Neural crest cell (in vitro differentiated cells): Measurements from ENCODE around the gene F12. TPM values are rescaled to one million over a fixed set of nuclear protein-coding genes. Genes with fewer than 3 reads are reported as not detected.

Source experiments
- DNase-seq: peaks from one replicate; pipeline ENCODE4 v3.0.0; 2021; ENCODE audit warnings: low read depth, mixed read lengths, low spot score
- H3K27ac Mint-ChIP-seq: one replicate; pipeline ENCODE4 v1.8.0; 2021; ENCODE audit warnings: mild to moderate bottlenecking, mixed read lengths; ENCODE audit not compliant: unreplicated experiment
- H3K27me3 Mint-ChIP-seq: 2 replicates; pipeline ENCODE4 v1.8.0; 2021; ENCODE audit warnings: low read depth, mild to moderate bottlenecking, mixed read lengths
- H3K36me3 Mint-ChIP-seq: 2 replicates; pipeline ENCODE4 v1.8.0; 2021; ENCODE audit warnings: low read depth, mild to moderate bottlenecking, mixed read lengths
- H3K4me1 Mint-ChIP-seq: 2 replicates; pipeline ENCODE4 v1.8.0; 2021; ENCODE audit warnings: mixed read lengths
- H3K4me3 Mint-ChIP-seq: one replicate; pipeline ENCODE4 v1.8.0; 2021; ENCODE audit warnings: mild to moderate bottlenecking, mixed read lengths
- H3K9me3 Mint-ChIP-seq: 2 replicates; pipeline ENCODE4 v1.8.0; 2021; ENCODE audit warnings: mixed read lengths
- CTCF ChIP-seq: fragments of 200-600 bp; sonication (generic); conservative IDR thresholded peaks from 2 replicates; pipeline ENCODE4 v1.5.0; 2021; ENCODE audit warnings: antibody characterized with exemption, mild to moderate bottlenecking
- total RNA-seq: library from RNA; stranded (reverse); gene quantifications from 2 replicates; pipeline ENCODE4 v1.2.1, GENCODE V29; 2021

Gene F12
- total RNA-seq, 1 donor from 2014 or later, result 2.7 TPM

GRCh38 chr5:177399997-177400868 is 9.1 kb downstream of the F12 start, which contains the start of gene PFN3:
Gene PFN3 (minus strand): TSS chr5:177400661. CDS start chr5:177400576, 85 bp downstream.
- DNase-seq, result no peak
- Mint-ChIP-seq H3K27me3 (peaks cover 40% of the 10 kb centered on the region), H3K4me3 (no peak within 1 kb of the TSS), H3K9me3 (no peaks in the 10 kb centered on the region), H3K36me3 (no peaks in the 10 kb centered on the region), H3K27ac (no peak within 1 kb of the TSS), H3K4me1 (peaks cover 13% of the 10 kb centered on the region)
- no peak for TF ChIP-seq CTCF

GRCh38 chr5:177397875-177398390 is 11.4 kb downstream of the F12 start:
- DNase-seq, result no peak
- no peaks in the 10 kb centered on the region for H3K9me3 Mint-ChIP-seq
- no peak overlapping the region for H3K27ac Mint-ChIP-seq
- no peak for TF ChIP-seq CTCF
- no peak overlapping the region for H3K4me3 Mint-ChIP-seq
- H3K4me1 Mint-ChIP-seq, result peaks cover 13% of the 10 kb centered on the region
- no peaks in the 10 kb centered on the region for H3K36me3 Mint-ChIP-seq
- H3K27me3 Mint-ChIP-seq, result peaks cover 21% of the 10 kb centered on the region

- H3K4me3 Mint-ChIP-seq, result no peak overlapping the region
- H3K27me3 Mint-ChIP-seq, result peaks cover 10% of the 10 kb centered on the region
- no peak overlapping the region for H3K27ac Mint-ChIP-seq
- TF ChIP-seq CTCF, result no peak
- H3K4me1 Mint-ChIP-seq, result peaks cover 3% of the 10 kb centered on the region
- no peaks in the 10 kb centered on the region for H3K9me3 Mint-ChIP-seq
- DNase-seq, result no peak
- no peaks in the 10 kb centered on the region for H3K36me3 Mint-ChIP-seq
Measured at GRCh38 chr5:177396807-177397206, 12.6 kb downstream of the F12 start.

- no peaks in the 10 kb centered on the region for H3K9me3 Mint-ChIP-seq
- no peak overlapping the region for H3K27ac Mint-ChIP-seq
- peaks cover 8% of the 10 kb centered on the region for H3K4me1 Mint-ChIP-seq
- H3K36me3 Mint-ChIP-seq, result no peaks in the 10 kb centered on the region
- H3K4me3 Mint-ChIP-seq, result no peak overlapping the region
- TF ChIP-seq CTCF, result no peak
- no peak for DNase-seq
- peaks cover 3% of the 10 kb centered on the region for H3K27me3 Mint-ChIP-seq
Measured at GRCh38 chr5:177396078-177396477, 13.3 kb downstream of the F12 start.

GRCh38 chr5:177393990-177394389 is 15.4 kb downstream of the F12 start:
- H3K27ac Mint-ChIP-seq, result no peak overlapping the region
- no peak for TF ChIP-seq CTCF
- peaks cover 3% of the 10 kb centered on the region for H3K27me3 Mint-ChIP-seq
- H3K4me1 Mint-ChIP-seq, result peaks cover 26% of the 10 kb centered on the region
- no peak for DNase-seq
- H3K4me3 Mint-ChIP-seq, result no peak overlapping the region
- no peaks in the 10 kb centered on the region for H3K36me3 Mint-ChIP-seq
- no peaks in the 10 kb centered on the region for H3K9me3 Mint-ChIP-seq
